HG03139 (cell line): ENCODE measurements around the gene FTL.

Experiments used
- ATAC-seq: cut with Tn5 transposase; IDR thresholded peaks from one replicate; pipeline ENCODE4 v1.9.1; 2021; ENCODE audit not compliant: unreplicated experiment

Gene FTL

GRCh38 chr19:48945415-48945814, 19.7 kb upstream of the FTL start:
- ATAC-seq = no peak

GRCh38 chr19:48945817-48946216, 19.3 kb upstream of the FTL start:
- ATAC-seq = no peak

- no peak for ATAC-seq
These were observed 18.4 kb upstream of the FTL start for GRCh38 chr19:48946463-48947257.

- no peak for ATAC-seq
These were observed 17.9 kb upstream of the FTL start for GRCh38 chr19:48947258-48947542.

- no peak for ATAC-seq
These were observed 14.9 kb upstream of the FTL start for GRCh38 chr19:48950159-48950558.

- no peak for ATAC-seq
These were observed 14.1 kb upstream of the FTL start for GRCh38 chr19:48950830-48951519.

- no peak for ATAC-seq
These were observed 12.0 kb upstream of the FTL start for GRCh38 chr19:48953141-48953540.

- no peak for ATAC-seq
These were observed 11.0 kb upstream of the FTL start for GRCh38 chr19:48953990-48954594.

GRCh38 chr19:48954595-48955307, 10.4 kb upstream of the FTL start, which contains the start of gene BAX:
Gene BAX (plus strand): TSS chr19:48954875. CDS start chr19:48954929, 54 bp downstream.
- ATAC-seq = peak; percentile 74

GRCh38 chr19:48955308-48955958, 9.7 kb upstream of the FTL start:
- no peak for ATAC-seq

- ATAC-seq = no peak
These were observed 7.1 kb upstream of the FTL start for GRCh38 chr19:48958006-48958405.

GRCh38 chr19:48959341-48960239, 5.5 kb upstream of the FTL start:
- ATAC-seq = no peak

GRCh38 chr19:48961051-48961649, 4.0 kb upstream of the FTL start:
- no peak for ATAC-seq

- ATAC-seq = no peak
These were observed 3.5 kb upstream of the FTL start for GRCh38 chr19:48961673-48962028.

GRCh38 chr19:48962029-48962848, 2.9 kb upstream of the FTL start:
- ATAC-seq = no peak

- no peak for ATAC-seq
These were observed 2.3 kb upstream of the FTL start for GRCh38 chr19:48962849-48963165.

- no peak for ATAC-seq
These were observed 1.5 kb upstream of the FTL start for GRCh38 chr19:48963371-48964204.
